ENCODE results near the gene MAN2C1. TPM values are rescaled to one million over a fixed set of nuclear protein-coding genes. Genes with fewer than 3 reads are reported as not detected.

Gene MAN2C1
- total and polyA plus RNA-seq, 4 experiments from 2014 or later, result 32.2 to 449 (median 243) TPM

DNA sequence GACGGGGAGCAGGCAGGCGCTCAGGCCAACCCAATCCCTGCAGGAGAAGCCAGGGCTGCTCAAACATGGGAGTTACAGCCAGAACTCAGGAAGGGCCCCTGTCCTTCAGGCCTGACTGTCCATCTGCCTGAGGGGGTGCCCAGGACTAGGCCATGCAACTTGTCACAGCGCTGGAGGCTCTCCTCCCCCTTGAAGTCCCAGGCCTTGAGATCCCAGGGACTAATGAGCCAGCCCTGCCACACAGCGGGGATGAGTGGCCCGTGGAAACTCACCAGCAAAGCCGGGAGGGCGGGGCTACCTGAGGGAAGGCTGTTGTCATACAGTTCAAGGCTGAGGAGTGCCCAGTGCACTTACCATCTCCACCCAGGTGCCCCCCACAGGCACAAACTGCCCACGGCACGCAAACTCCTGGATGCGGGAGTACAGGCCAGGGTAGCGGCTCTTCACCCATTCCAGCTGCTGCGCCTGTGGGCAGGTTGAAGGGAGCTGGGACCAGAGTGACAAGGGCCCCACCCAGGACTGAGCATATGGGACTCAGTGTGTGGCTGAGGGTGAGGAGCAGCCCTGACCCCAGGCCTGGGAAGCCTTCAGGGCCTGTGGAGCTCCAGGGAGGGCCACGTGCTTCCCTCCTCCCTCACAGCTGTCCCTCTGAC, 6.3 kb downstream of the MAN2C1 start:
- Mint-ChIP-seq H3K4me3 (no peak overlapping the region), H3K27ac (no peak overlapping the region), H3K36me3 (peaks cover 19 to 43% of the 10 kb centered on the region in 2 donors), H3K27me3 (no peaks in the 10 kb centered on the region), H3K9me3 (no peaks in the 10 kb centered on the region), H3K4me1 (peaks cover 0 to 11% (median 4%) of the 10 kb centered on the region in 4 donors)
- DNase-seq, result no peak
- intact Hi-C loops (cut with micrococcal nuclease), result loop anchor here (10.0 kb wide), 1 partner anchor 337 kb away; the partner anchor contains the start of gene PPCDC
- Histone ChIP-seq H3K9me3 (ENCODE audit: control insufficient read depth in 1 of 2, low read length in 2 of 2) (no peaks in the 10 kb centered on the region), H3K27me3 (ENCODE audit: insufficient read depth, low read length) (no peaks in the 10 kb centered on the region), H3K27ac (ENCODE audit: low read depth, low read length) (no peak overlapping the region), H3K4me1 (ENCODE audit: insufficient read depth, low read length) (peaks cover 7% of the 10 kb centered on the region), H3K36me3 (ENCODE audit: insufficient read depth, low read length) (peaks cover 76% of the 10 kb centered on the region), H3K4me3 (ENCODE audit: low read length in 2 of 2) (no peak overlapping the region)
- CTCF ChIA-PET (ENCODE audit: partially characterized antibody), result interaction anchor here (1.1 kb wide), 1 partner anchor 262 kb away, joined by 3 read pairs; no protein-coding TSS in a partner anchor
- POLR2A ChIA-PET (ENCODE audit: partially characterized antibody), result no interaction called here

DNA sequence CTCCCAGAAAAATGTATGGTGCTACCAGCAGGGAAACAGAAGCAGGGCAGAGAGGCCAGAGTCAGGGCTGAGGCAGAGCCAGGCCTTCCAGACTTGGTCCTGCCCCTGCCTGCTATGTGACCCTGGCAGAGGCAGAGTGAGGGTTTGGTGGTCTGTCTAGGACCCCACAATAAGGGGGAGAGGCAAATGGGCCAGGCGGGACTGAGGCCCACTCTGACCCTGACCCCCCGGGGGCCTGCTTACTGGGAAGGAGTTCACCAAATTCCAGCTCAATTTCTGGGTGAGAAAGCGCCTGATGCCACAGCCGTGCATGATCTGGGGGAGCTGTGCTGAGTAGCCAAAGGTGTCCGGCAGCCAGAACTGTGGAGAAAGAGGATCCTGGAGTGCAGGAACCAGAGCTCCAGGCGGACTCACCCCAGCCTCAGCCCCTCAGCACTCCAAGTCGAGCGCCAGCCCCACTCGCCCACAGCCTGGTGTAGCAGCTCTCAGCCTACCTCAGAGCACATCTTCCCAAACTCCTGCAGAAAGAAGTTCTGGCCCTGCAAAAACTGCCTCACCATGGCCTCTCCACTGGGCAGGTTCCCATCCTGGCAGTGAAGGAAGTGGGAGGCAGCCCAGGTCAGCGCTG, 6.9 kb downstream of the MAN2C1 start:
- CTCF ChIA-PET (ENCODE audit: partially characterized antibody), result interaction anchor here (1.1 kb wide), 1 partner anchor 263 kb away, joined by 3 read pairs; no protein-coding TSS in a partner anchor
- Mint-ChIP-seq H3K4me1 (peaks cover 0 to 5% (median 0%) of the 10 kb centered on the region in 4 donors), H3K36me3 (peaks cover 19 to 47% of the 10 kb centered on the region in 2 donors), H3K27ac (no peak overlapping the region), H3K27me3 (no peaks in the 10 kb centered on the region), H3K4me3 (no peak overlapping the region), H3K9me3 (no peaks in the 10 kb centered on the region)
- H3K27me3 ChIP-seq (ENCODE audit: insufficient read depth, low read length), result no peaks in the 10 kb centered on the region
- H3K27ac ChIP-seq (ENCODE audit: low read depth, low read length), result no peak overlapping the region
- no peak overlapping the region for H3K4me3 ChIP-seq (ENCODE audit: low read length in 2 of 2)
- peaks cover 70% of the 10 kb centered on the region for H3K36me3 ChIP-seq (ENCODE audit: insufficient read depth, low read length)
- POLR2A ChIA-PET (ENCODE audit: partially characterized antibody), result no interaction called here
- DNase-seq, result no peak
- H3K9me3 ChIP-seq (ENCODE audit: control insufficient read depth in 1 of 2, low read length in 2 of 2), result no peaks in the 10 kb centered on the region
- intact Hi-C loops (cut with micrococcal nuclease), result loop anchor here (10.0 kb wide), 1 partner anchor 337 kb away; the partner anchor contains the start of gene PPCDC
- H3K4me1 ChIP-seq (ENCODE audit: insufficient read depth, low read length), result peaks cover under 1% of the 10 kb centered on the region

DNA sequence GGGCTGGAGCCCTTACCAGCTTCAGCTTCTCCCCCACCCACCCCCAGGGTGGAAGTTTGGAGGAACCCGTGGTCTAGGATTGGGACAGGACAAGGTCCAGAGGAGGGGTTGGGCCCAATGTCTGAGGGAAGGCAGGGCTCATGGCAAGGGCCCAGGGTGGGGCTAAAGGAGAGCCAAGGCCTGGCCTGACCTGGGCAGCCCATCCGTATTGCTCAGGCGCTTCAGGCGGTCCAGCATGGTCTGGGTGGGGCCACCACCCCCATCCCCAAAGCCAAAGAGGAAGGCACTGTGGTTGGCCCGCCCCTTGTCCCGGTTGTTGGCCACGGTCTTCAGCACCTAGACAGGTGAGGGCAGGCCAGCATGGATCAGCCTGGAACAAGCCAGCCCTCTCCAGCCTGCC, 7.6 kb downstream of the MAN2C1 start:
- no peak overlapping the region for H3K27ac ChIP-seq (ENCODE audit: low read depth, low read length)
- no peaks in the 10 kb centered on the region for H3K27me3 ChIP-seq (ENCODE audit: insufficient read depth, low read length)
- H3K4me3 ChIP-seq (ENCODE audit: low read length in 2 of 2), result no peak overlapping the region
- Mint-ChIP-seq H3K9me3 (no peaks in the 10 kb centered on the region), H3K4me1 (peaks cover 0 to 4% (median 0%) of the 10 kb centered on the region in 4 donors), H3K27me3 (no peaks in the 10 kb centered on the region), H3K36me3 (peaks cover 19 to 51% of the 10 kb centered on the region in 2 donors), H3K4me3 (no peak overlapping the region), H3K27ac (peak overlapping the region in 1 of 7 donors; percentile 17)
- H3K36me3 ChIP-seq (ENCODE audit: insufficient read depth, low read length), result peaks cover 64% of the 10 kb centered on the region
- H3K4me1 ChIP-seq (ENCODE audit: insufficient read depth, low read length), result no peaks in the 10 kb centered on the region
- CTCF ChIA-PET (ENCODE audit: partially characterized antibody), result no interaction called here
- POLR2A ChIA-PET (ENCODE audit: partially characterized antibody), result no interaction called here
- intact Hi-C loops (cut with micrococcal nuclease), result loop anchor here (10.0 kb wide), 1 partner anchor 336 kb away; the partner anchor contains the start of gene PPCDC
- no peaks in the 10 kb centered on the region for H3K9me3 ChIP-seq (ENCODE audit: control insufficient read depth in 1 of 2, low read length in 2 of 2)
- no peak for DNase-seq

DNA sequence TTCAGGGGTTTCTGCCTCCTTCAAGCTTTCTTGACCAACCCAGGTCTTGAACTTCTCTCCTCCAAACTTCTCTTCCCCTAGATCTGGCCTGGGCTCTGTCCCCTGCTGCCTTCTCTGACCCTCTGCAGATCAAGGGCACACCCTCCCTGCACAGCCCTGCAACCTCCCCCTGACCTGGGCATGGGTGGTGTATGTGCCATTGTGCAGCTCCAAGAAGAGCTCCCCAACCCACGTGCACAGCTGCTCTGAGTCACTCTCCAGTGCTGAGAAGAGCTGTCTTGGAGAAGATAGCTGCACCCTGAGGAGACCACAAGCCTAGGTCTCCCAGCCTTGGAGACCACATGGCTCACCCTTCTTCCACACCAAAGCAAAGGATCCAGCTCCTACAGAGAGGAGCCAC, 8.0 kb downstream of the MAN2C1 start:
- H3K36me3 Mint-ChIP-seq, result peaks cover 15 to 50% of the 10 kb centered on the region in 2 donors
- H3K4me1 Mint-ChIP-seq, result peaks cover 0 to 4% (median 0%) of the 10 kb centered on the region in 4 donors
- Histone ChIP-seq H3K27ac (ENCODE audit: low read depth, low read length) (no peak overlapping the region), H3K36me3 (ENCODE audit: insufficient read depth, low read length) (peaks cover 62% of the 10 kb centered on the region), H3K4me1 (ENCODE audit: insufficient read depth, low read length) (no peaks in the 10 kb centered on the region), H3K27me3 (ENCODE audit: insufficient read depth, low read length) (no peaks in the 10 kb centered on the region), H3K4me3 (ENCODE audit: low read length in 2 of 2) (no peak overlapping the region), H3K9me3 (ENCODE audit: control insufficient read depth in 1 of 2, low read length in 2 of 2) (no peaks in the 10 kb centered on the region)
- ChIA-PET CTCF (ENCODE audit: partially characterized antibody) (no interaction called here), POLR2A (ENCODE audit: partially characterized antibody) (interaction anchor here (0.5 kb wide), 1 partner anchor 13 kb away, joined by 3 read pairs; the partner anchor contains the start of gene NEIL1)
- no peak for DNase-seq
- H3K9me3 Mint-ChIP-seq, result no peaks in the 10 kb centered on the region
- H3K4me3 Mint-ChIP-seq, result no peak overlapping the region
- peak overlapping the region in 5 of 7 donors; percentile 16 to 90 (median 27) for H3K27ac Mint-ChIP-seq
- intact Hi-C loops (cut with micrococcal nuclease), result loop anchor here (10.0 kb wide), 1 partner anchor 336 kb away; the partner anchor contains the start of gene PPCDC
- H3K27me3 Mint-ChIP-seq, result no peaks in the 10 kb centered on the region

DNA sequence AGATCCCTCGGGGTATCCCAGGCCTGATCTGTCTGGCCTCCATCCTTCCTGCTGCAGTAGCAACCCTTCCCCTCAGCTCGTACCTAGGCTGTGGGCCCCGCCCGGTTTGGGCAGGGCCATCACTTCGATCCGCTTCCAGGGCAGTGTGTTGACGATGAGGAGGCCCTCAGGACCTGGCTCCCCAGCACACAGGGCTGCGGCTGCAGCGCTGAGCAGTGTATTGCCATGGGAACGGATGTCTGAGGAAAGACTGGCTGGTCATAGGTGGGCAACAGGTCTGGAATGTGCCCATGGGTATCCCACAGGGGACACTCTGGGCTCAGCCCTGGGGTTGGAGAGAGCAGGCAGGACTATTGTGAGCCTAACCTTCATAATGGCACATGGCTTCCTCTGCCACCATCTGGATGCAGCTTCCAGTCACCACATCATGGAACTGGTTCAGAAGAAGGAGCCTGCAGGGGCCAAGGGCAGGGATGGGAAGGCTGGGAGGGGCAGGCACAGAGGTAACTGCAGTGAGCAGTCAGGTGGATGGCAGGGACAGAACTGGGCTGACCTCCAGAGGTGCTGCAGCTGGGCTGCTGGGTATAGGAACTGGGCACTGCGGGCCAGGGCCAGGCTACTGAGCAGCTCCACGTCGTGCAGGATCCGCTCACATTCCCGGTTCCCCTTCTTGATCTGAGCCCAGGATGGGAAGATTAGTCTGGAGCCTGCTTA, 8.7 kb downstream of the MAN2C1 start:
- no peaks in the 10 kb centered on the region for H3K27me3 Mint-ChIP-seq
- intact Hi-C loops (cut with micrococcal nuclease), result loop anchor here (10.0 kb wide), 1 partner anchor 335 kb away; the partner anchor contains the start of gene PPCDC
- H3K27ac Mint-ChIP-seq, result peak overlapping the region in 2 of 7 donors; percentile 30 to 48
- H3K4me3 Mint-ChIP-seq, result no peak overlapping the region
- no peaks in the 10 kb centered on the region for H3K27me3 ChIP-seq (ENCODE audit: insufficient read depth, low read length)
- H3K36me3 Mint-ChIP-seq, result peaks cover 12 to 46% of the 10 kb centered on the region in 2 donors
- H3K9me3 ChIP-seq (ENCODE audit: control insufficient read depth in 1 of 2, low read length in 2 of 2), result no peaks in the 10 kb centered on the region
- no peak for DNase-seq
- H3K27ac ChIP-seq (ENCODE audit: low read depth, low read length), result no peak overlapping the region
- H3K4me3 ChIP-seq (ENCODE audit: low read length in 2 of 2), result no peak overlapping the region
- H3K4me1 ChIP-seq (ENCODE audit: insufficient read depth, low read length), result no peaks in the 10 kb centered on the region
- peaks cover 55% of the 10 kb centered on the region for H3K36me3 ChIP-seq (ENCODE audit: insufficient read depth, low read length)
- peaks cover 0 to 4% (median 0%) of the 10 kb centered on the region in 4 donors for H3K4me1 Mint-ChIP-seq
- POLR2A ChIA-PET (ENCODE audit: partially characterized antibody), result interaction anchor here (0.5 kb wide), 1 partner anchor 13 kb away, joined by 3 read pairs; the partner anchor contains the start of gene NEIL1
- CTCF ChIA-PET (ENCODE audit: partially characterized antibody), result interaction anchor here (1.6 kb wide), 1 partner anchor 8 kb away, joined by 4 read pairs; no protein-coding TSS in a partner anchor
- H3K9me3 Mint-ChIP-seq, result no peaks in the 10 kb centered on the region

DNA sequence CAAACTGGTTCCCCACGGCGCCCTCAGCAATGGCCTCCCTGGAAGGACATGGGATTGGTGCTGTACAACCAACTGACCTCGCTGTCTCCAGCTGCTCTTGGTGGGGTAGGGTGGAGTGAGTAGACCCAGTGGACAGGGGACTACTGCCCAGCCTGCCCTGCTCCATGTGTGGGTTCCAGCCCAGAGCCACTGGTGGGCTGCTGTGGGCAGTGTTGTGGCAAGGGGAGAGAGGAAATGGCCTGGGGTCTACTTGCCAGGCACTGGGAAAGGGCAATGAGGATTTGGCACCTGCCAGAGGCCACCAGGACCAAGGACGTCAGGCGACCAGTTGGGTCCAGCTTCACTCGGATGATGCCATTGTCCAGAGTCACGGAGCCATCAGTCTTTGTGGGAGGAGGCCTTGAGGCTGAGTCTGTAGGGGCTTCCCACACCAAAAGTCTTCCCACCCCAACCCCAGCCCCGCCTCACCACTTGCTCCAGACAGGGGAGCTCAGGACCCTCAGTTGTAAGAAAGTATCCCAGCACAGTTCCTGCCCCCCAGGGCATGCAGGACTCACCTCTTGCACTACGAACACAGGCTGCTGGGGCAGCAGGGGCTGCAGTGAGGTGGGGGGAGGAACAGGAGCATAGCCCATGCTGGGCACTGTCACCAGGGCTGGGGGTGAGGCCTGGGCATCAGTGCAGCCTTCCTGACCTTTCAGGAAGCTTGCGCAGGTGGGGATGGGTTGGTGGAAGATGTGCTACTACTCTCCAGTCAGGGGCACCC, 9.5 kb downstream of the MAN2C1 start:
- no peak for DNase-seq
- ChIA-PET CTCF (ENCODE audit: partially characterized antibody) (interaction anchor here (1.6 kb wide), 1 partner anchor 8 kb away, joined by 4 read pairs; no protein-coding TSS in a partner anchor), POLR2A (ENCODE audit: partially characterized antibody) (no interaction called here)
- Histone ChIP-seq H3K4me1 (ENCODE audit: insufficient read depth, low read length) (no peaks in the 10 kb centered on the region), H3K4me3 (ENCODE audit: low read length in 2 of 2) (no peak overlapping the region), H3K27me3 (ENCODE audit: insufficient read depth, low read length) (no peaks in the 10 kb centered on the region), H3K36me3 (ENCODE audit: insufficient read depth, low read length) (peaks cover 47% of the 10 kb centered on the region), H3K9me3 (ENCODE audit: control insufficient read depth in 1 of 2, low read length in 2 of 2) (no peaks in the 10 kb centered on the region), H3K27ac (ENCODE audit: low read depth, low read length) (no peak overlapping the region)
- Mint-ChIP-seq H3K36me3 (peaks cover 7 to 41% of the 10 kb centered on the region in 2 donors), H3K9me3 (no peaks in the 10 kb centered on the region), H3K27me3 (no peaks in the 10 kb centered on the region), H3K27ac (no peak overlapping the region), H3K4me1 (no peaks in the 10 kb centered on the region), H3K4me3 (no peak overlapping the region)
- intact Hi-C loops (cut with micrococcal nuclease), result no loop called here

Data from CD4-positive, alpha-beta memory T cell (primary cell).